OCI-LY1 (cell line): ENCODE results near the gene SEL1L3.

Source experiments
- H2AFZ ChIP-seq: fragments of 200-600 bp; sonication (generic), shearing (Covaris generic); 2 replicates; pipeline ENCODE4 v1.6.0; 2014; ENCODE audit warnings: antibody characterized with exemption, mild to moderate bottlenecking, low read length
- H3F3A ChIP-seq: fragments of 200-600 bp; sonication (generic), shearing (Covaris generic); 2 replicates; pipeline ENCODE4 v1.6.0; 2014; ENCODE audit warnings: mild to moderate bottlenecking, antibody characterized with exemption, low read length, moderate library complexity; ENCODE audit not compliant: insufficient read depth
- H3K27ac ChIP-seq: fragments of 200-600 bp; sonication (generic); 2 replicates; pipeline ENCODE4 v1.5.1; 2014; ENCODE audit warnings: low read length, mixed run types, mild to moderate bottlenecking, low read depth; ENCODE audit not compliant: poor library complexity, severe bottlenecking
- H3K27me3 ChIP-seq: fragments of 200-600 bp; sonication (generic); 2 replicates; pipeline ENCODE4 v1.6.0; 2014; ENCODE audit warnings: antibody characterized with exemption, mild to moderate bottlenecking, low read length, moderate library complexity; ENCODE audit not compliant: insufficient read depth
- H3K36me3 ChIP-seq: fragments of 200-600 bp; sonication (generic); 2 replicates; pipeline ENCODE4 v1.6.1; 2014; ENCODE audit warnings: mild to moderate bottlenecking, antibody characterized with exemption, low read length, moderate library complexity, mixed read lengths; ENCODE audit not compliant: insufficient read depth
- H3K4me1 ChIP-seq: fragments of 200-600 bp; sonication (generic); 2 replicates; pipeline ENCODE4 v1.5.1; 2014; ENCODE audit warnings: mild to moderate bottlenecking, low read length, moderate library complexity; ENCODE audit not compliant: insufficient read depth, severe bottlenecking
- H3K4me2 ChIP-seq: fragments of 200-600 bp; sonication (generic), shearing (Covaris generic); 2 replicates; pipeline ENCODE4 v1.6.1; 2014; ENCODE audit warnings: low read length
- H3K4me3 ChIP-seq: fragments of 200-600 bp; sonication (generic); 2 replicates; pipeline ENCODE4 v1.5.1; 2014; ENCODE audit warnings: low read length, low read depth, mild to moderate bottlenecking, mixed read lengths; ENCODE audit not compliant: poor library complexity, severe bottlenecking
- H3K79me2 ChIP-seq: fragments of 200-600 bp; shearing (Covaris generic); 2 replicates; pipeline ENCODE4 v1.6.1; 2016; ENCODE audit warnings: mixed run types, low read length, mixed read lengths; ENCODE audit not compliant: insufficient read depth
- H3K9ac ChIP-seq: fragments of 200-600 bp; sonication (generic), shearing (Covaris generic); 2 replicates; pipeline ENCODE4 v1.6.1; 2014; ENCODE audit warnings: mild to moderate bottlenecking, low read length, mixed read lengths
- H3K9me2 ChIP-seq: fragments of 200-600 bp; sonication (generic), shearing (Covaris generic); 2 replicates; pipeline ENCODE4 v1.6.1; 2014; ENCODE audit warnings: low read depth, mild to moderate bottlenecking, low read length, mixed read lengths
- H3K9me3 ChIP-seq: fragments of 200-600 bp; shearing (Covaris generic); 2 replicates; pipeline ENCODE4 v1.6.1; 2014; ENCODE audit warnings: low read length, mixed read lengths
- H4K20me1 ChIP-seq: fragments of 200-600 bp; sonication (generic), shearing (Covaris generic); 2 replicates; pipeline ENCODE4 v1.6.0; 2016; ENCODE audit warnings: mild to moderate bottlenecking, low read length; ENCODE audit not compliant: insufficient read depth
- EZH2 ChIP-seq: fragments of 200-600 bp; sonication (generic), shearing (Covaris generic); IDR thresholded peaks from 2 replicates; pipeline ENCODE4 v1.8.0; 2017; ENCODE audit warnings: borderline replicate concordance, mixed run types, mild to moderate bottlenecking, antibody characterized with exemption, low read length, moderate library complexity, mixed read lengths
- TF ChIP-seq, protein P1 (sequence below): fragments of 200-600 bp; sonication (generic), shearing (Covaris generic); IDR thresholded peaks from 2 replicates; pipeline ENCODE4 v1.5.1; 2017; ENCODE audit warnings: mild to moderate bottlenecking, antibody characterized with exemption, low read length, moderate library complexity, mixed read lengths

SEL1L3 gene

DNA sequence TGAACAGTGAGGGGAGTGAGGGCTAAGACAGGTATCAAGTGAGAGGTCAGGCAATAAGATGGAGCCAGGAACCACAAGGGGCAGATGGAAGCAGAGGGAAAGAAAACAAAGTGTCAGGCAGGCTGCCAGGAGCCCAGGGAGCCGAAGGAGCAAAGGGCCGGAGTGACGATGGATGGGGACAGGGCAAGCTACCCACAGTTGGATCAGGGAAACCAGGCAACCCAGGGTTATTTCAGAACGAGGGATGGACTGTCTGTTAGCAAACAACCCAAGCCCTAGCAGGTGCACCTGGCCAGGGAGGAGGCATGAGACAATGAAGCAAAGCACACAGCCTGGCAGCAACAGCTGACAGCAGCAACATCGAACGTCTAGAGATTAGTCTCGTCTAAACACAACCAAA, 39.2 kb downstream of the SEL1L3 start:
- Histone ChIP-seq H3K9me2 (no peaks in the 10 kb centered on the region), H3K36me3 (peaks cover 79% of the 10 kb centered on the region), H3K9me3 (no peaks in the 10 kb centered on the region), H3K4me3 (no peak overlapping the region), H2AFZ (no peak overlapping the region), H3K27ac (no peak overlapping the region), H3K79me2 (no peaks in the 10 kb centered on the region), H3K27me3 (no peaks in the 10 kb centered on the region), H3K4me2 (no peak overlapping the region), H3K9ac (no peak overlapping the region), H3F3A (no peaks in the 10 kb centered on the region), H4K20me1 (no peaks in the 10 kb centered on the region), H3K4me1 (no peaks in the 10 kb centered on the region)
- TF ChIP-seq EZH2: no peak
- TF ChIP-seq, protein P1, sequence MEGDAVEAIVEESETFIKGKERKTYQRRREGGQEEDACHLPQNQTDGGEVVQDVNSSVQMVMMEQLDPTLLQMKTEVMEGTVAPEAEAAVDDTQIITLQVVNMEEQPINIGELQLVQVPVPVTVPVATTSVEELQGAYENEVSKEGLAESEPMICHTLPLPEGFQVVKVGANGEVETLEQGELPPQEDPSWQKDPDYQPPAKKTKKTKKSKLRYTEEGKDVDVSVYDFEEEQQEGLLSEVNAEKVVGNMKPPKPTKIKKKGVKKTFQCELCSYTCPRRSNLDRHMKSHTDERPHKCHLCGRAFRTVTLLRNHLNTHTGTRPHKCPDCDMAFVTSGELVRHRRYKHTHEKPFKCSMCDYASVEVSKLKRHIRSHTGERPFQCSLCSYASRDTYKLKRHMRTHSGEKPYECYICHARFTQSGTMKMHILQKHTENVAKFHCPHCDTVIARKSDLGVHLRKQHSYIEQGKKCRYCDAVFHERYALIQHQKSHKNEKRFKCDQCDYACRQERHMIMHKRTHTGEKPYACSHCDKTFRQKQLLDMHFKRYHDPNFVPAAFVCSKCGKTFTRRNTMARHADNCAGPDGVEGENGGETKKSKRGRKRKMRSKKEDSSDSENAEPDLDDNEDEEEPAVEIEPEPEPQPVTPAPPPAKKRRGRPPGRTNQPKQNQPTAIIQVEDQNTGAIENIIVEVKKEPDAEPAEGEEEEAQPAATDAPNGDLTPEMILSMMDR: no peak

DNA sequence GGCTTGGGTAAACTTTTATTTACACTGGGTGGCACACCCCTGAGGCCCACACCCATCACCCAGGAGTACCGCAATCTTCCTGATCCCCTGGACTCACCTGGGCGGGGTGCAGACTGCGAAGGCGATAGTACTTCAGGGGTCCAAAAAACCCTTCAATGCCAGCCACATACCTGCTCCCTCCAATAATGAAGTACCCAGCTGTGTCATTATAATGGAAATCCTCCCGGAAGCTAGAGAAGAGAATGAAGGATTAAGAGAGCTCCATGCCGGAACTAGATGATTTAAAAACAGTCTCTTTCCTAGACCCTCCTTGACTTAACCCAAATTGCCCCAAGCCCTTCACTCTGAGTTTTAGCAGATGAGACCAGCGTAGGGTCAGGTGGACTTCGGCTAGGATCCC, 40.9 kb downstream of the SEL1L3 start:
- Histone ChIP-seq H3K4me2 (no peak overlapping the region), H3K4me3 (no peak overlapping the region), H4K20me1 (no peaks in the 10 kb centered on the region), H3K36me3 (peaks cover 85% of the 10 kb centered on the region), H3K9me2 (no peaks in the 10 kb centered on the region), H3K27me3 (no peaks in the 10 kb centered on the region), H3F3A (no peaks in the 10 kb centered on the region), H3K27ac (no peak overlapping the region), H3K9ac (no peak overlapping the region), H2AFZ (no peak overlapping the region), H3K79me2 (no peaks in the 10 kb centered on the region), H3K9me3 (no peaks in the 10 kb centered on the region), H3K4me1 (no peaks in the 10 kb centered on the region)
- no peak for TF ChIP-seq EZH2
- TF ChIP-seq, protein P1: no peak

DNA sequence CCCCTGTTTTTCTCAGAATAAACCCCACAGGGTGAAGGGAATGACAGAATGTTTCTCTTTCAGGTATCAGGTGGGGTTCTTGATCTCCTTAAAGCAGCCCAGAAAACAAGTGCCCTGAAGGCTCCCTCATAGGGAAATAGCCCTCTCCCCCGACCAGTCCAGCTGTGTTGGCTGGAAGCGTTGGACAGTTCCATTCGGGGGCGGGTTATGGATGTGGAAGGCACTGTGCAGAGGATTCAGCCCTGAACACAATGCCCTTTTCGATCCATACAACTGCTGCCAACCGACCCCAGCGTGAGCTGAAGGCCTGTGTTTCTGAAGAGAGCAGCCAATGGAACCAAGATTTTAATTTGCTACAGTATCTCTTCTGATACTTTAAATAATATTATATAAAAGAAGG, 41.5 kb downstream of the SEL1L3 start:
- Histone ChIP-seq H3K4me1 (no peaks in the 10 kb centered on the region), H3K36me3 (peaks cover 88% of the 10 kb centered on the region)

More for the DNA sequence above, 41.5 kb downstream of the SEL1L3 start:
- H4K20me1 ChIP-seq: no peaks in the 10 kb centered on the region
- H3K4me3 ChIP-seq: no peak overlapping the region
- no peak overlapping the region for H3K4me2 ChIP-seq
- no peak overlapping the region for H2AFZ ChIP-seq
- no peaks in the 10 kb centered on the region for H3K9me2 ChIP-seq
- no peaks in the 10 kb centered on the region for H3K79me2 ChIP-seq
- TF ChIP-seq, protein P1: no peak
- TF ChIP-seq EZH2: no peak
- H3K9me3 ChIP-seq: no peaks in the 10 kb centered on the region
- H3K9ac ChIP-seq: no peak overlapping the region
- H3K27me3 ChIP-seq: no peaks in the 10 kb centered on the region
- no peaks in the 10 kb centered on the region for H3F3A ChIP-seq
- H3K27ac ChIP-seq: no peak overlapping the region
